GM10266 (cell line): ENCODE data around the gene MAP4K4.

Source experiments
- DNase-seq: peaks from one replicate; pipeline ENCODE4 v3.0.0; 2012; ENCODE audit errors: extremely low spot score
- CTCF ChIP-seq: IDR thresholded peaks from 2 replicates; pipeline ENCODE4 v1.5.1; 2012; ENCODE audit warnings: mild to moderate bottlenecking, low read depth; ENCODE audit not compliant: control insufficient read depth, insufficient read depth; ENCODE audit errors: missing control alignments

MAP4K4 gene

GRCh38 chr2:101777337-101777736 is 79.8 kb downstream of the MAP4K4 start:
- no peak for DNase-seq
- TF ChIP-seq CTCF = no peak

- no peak for TF ChIP-seq CTCF
- DNase-seq = no peak
Observed at GRCh38 chr2:101778102-101778501, 80.6 kb downstream of the MAP4K4 start.

GRCh38 chr2:101779190-101779589 is 81.7 kb downstream of the MAP4K4 start:
- no peak for TF ChIP-seq CTCF
- no peak for DNase-seq

- TF ChIP-seq CTCF = no peak
- no peak for DNase-seq
Observed at GRCh38 chr2:101779656-101780055, 82.1 kb downstream of the MAP4K4 start.

- no peak for TF ChIP-seq CTCF
Observed at GRCh38 chr2:101781326-101781725, 83.8 kb downstream of the MAP4K4 start.

GRCh38 chr2:101781791-101782426 is 84.4 kb downstream of the MAP4K4 start:
- DNase-seq = no peak
- no peak for TF ChIP-seq CTCF

More at GRCh38 chr2:101781326-101781725, 83.8 kb downstream of the MAP4K4 start:
- no peak for DNase-seq

GRCh38 chr2:101782427-101782792 is 84.9 kb downstream of the MAP4K4 start:
- no peak for DNase-seq
- TF ChIP-seq CTCF = no peak
